Umbilical cord (tissue), 2 donors: ENCODE results near the gene VTN. TPM values are rescaled to one million over a fixed set of nuclear protein-coding genes. Genes with fewer than 3 reads are reported as not detected.
A peak's percentile ranks its signal among the peaks of the same experiment; 100 is the strongest.

Source experiments
- DNase-seq: peaks from one replicate; pipeline ENCODE4 v3.0.0-alpha.2; 2015; ENCODE audit warnings: low spot score
- total RNA-seq: library from RNA; depleted of rRNA; stranded (reverse); fragments of >200 nt; gene quantifications from one replicate; pipeline ENCODE4 v1.2.3, GENCODE V29; 2014; ENCODE audit warnings: low replicate concordance; ENCODE audit not compliant: insufficient read depth

The VTN gene
- total RNA-seq, 1 donor from 2014 or later: 8.7 TPM

- no peak for DNase-seq
Observed at GRCh38 chr17:28395968-28396367, 25.9 kb upstream of the VTN start.

- no peak for DNase-seq
Observed at GRCh38 chr17:28395426-28395825, 25.3 kb upstream of the VTN start.

GRCh38 chr17:28394337-28395116 lies 24.4 kb upstream of the VTN start:
- no peak for DNase-seq

DNA sequence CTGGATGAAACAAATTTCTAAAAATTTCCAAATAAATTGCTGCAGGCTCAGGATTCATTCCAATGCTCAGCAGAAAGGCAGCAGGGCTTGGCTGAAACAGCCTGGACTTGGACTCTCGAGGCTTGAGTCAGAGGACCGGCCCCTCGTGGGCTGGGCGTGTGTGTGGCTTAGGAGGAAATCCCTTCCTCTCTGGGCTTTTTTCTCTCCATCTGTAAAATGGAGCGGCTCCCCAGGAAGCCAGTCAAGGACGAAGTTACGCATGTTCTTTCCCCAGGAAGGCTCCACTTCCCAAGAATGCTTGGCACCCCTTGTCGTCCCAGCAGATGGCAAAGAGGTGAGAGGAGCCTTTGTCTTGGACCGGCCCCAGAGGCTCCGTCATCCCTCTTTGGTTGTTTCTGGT lies 22.4 kb upstream of the VTN start:
- DNase-seq: no peak

- no peak for DNase-seq
Observed at GRCh38 chr17:28391401-28391800, 21.3 kb upstream of the VTN start.

- DNase-seq: no peak
Observed at GRCh38 chr17:28390984-28391383, 20.9 kb upstream of the VTN start.

- no peak for DNase-seq
Observed at GRCh38 chr17:28390563-28390962, 20.5 kb upstream of the VTN start.

DNA sequence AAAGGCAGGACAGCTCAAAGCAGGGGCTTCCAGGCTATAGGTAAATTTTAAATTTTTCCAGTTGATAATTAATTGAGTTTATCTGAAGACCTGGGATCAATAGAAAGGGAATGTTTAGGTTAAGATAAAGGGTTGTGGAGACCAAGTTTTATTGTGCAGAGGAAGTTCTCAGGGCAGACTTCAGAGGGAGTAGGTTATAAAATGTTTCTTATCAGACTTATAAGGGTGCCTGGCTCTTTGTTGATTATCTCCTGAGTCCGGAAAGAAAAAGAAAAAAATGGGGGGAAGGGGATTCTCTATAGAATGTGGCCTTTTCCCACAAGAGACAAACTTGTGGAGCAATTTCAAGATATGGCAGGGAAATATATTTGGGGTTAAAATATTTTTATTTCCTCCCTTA lies 20.0 kb upstream of the VTN start:
- DNase-seq: no peak

DNA sequence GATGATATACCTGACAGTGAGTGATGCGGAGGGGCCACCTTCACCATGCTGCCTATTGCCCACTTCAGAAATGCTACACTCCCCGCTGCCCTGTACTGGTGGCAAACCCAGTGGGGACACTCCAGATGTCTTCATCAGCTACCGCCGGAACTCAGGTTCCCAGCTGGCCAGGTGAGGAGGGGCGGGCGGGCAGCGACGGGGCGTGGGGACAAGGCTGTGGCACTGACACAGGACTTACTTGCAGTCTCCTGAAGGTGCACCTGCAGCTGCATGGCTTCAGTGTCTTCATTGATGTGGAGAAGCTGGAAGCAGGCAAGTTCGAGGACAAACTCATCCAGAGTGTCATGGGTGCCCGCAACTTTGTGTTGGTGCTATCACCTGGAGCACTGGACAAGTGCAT lies 18.0 kb upstream of the VTN start:
- DNase-seq: no peak

GRCh38 chr17:28386391-28386790 lies 16.3 kb upstream of the VTN start:
- no peak for DNase-seq

DNA sequence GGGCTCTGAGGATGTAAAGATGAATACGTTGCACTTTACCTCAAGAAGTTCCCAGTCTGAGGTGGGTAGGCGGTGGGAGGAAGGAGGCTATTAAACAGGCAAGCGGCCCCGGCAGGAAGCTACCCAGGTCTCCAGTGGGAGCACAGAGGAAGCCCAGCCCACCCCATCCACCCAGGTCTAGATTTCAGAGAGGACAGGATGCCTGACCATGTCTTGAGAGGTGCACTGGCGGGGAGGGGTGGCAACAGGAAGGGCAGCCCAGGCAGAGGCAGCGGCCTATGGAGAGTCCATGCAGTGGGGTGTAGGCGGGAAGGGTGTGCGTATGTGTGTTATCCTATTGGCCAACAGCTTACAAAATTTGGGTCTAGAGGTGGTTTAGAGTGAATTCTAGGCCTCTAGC lies 15.3 kb upstream of the VTN start:
- no peak for DNase-seq

DNA sequence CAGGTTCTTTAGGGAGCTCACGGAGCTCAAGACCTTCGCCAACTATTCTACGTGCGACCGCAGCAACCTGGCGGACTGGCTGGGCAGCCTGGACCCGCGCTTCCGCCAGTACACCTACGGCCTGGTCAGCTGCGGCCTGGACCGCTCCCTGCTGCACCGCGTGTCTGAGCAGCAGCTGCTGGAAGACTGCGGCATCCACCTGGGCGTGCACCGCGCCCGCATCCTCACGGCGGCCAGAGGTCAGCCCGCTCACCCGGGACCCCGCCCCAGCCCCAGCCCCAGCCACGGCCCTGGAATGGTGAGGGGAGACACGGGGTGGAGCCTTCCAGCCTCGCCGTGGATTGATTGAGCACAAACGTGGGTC lies 14.9 kb upstream of the VTN start:
- DNase-seq: no peak

DNA sequence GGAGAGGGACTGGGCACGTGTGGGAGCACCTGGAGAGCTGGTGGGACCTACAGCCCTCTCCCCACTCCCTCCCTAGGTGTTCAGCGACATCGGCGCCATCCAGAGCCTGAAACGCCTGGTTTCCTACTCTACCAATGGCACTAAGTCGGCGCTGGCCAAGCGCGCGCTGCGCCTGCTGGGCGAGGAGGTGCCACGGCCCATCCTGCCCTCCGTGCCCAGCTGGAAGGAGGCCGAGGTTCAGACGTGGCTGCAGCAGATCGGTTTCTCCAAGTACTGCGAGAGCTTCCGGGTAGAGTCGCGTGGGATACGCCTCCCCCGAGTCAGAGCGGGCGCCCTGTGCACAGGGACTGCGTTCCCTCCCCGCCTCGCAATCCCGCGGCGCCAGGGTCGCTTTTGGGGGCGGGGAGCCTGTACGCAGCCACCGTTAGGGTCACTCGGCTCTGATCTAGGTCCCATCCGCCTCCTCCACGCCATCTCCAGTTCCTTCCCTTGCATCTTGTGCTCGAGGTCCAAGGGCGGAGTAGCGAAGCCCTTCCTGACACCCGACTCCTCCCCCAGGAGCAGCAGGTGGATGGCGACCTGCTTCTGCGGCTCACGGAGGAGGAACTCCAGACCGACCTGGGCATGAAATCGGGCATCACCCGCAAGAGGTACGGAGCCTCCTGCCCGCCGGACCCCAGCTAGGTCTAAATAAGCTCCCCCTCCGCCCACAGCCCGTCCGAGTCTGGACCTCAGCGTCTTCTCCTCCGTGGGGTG lies 14.4 kb upstream of the VTN start:
- no peak for DNase-seq

- DNase-seq: no peak
Observed at GRCh38 chr17:28381141-28381825, 11.2 kb upstream of the VTN start.

DNA sequence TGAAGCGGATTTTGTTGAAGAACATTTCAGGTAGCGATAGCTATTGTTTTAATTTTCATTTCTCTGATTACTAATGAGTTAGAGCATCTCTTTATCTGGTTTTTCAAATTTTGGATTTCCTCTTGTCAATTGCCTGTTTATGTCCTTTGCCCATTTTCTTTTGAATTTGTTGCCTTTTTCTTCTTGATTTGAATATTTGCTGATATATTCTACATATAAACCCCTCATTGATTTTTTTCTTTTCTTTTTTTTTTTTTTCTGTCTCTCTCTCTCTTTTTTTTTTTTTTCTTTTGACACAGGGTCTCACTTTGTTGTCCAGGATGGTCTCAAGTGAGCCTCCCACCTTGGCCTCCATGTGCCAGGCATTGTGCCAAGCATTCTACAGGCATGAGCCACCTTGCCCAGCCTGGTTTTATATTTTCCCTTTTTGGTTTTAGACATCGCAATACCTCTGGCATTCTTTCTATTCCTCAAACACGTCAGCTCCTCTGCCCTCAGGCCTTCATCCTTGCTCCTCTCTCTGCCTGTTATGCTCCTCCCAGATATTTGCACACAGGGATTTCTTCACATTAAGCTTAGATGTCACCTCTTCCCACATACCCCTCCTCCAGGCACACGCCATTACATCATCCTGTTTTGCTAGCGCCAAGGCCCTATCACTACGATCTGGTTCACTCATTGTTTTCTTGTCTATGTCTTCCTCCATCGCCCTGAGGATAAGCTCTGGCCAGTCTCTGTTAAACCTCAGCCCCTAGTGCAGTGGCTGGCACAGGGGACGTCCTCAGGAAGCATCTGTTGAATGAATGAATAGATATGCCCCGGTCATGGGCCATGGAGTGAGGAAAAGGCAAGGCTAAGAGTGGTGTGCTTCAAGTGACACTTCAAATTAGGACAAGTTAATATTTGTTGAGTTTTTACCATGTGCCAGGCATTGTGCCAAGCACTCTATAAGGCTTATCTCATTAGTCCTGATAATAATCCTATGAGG lies 10.0 kb upstream of the VTN start:
- DNase-seq: no peak

DNA sequence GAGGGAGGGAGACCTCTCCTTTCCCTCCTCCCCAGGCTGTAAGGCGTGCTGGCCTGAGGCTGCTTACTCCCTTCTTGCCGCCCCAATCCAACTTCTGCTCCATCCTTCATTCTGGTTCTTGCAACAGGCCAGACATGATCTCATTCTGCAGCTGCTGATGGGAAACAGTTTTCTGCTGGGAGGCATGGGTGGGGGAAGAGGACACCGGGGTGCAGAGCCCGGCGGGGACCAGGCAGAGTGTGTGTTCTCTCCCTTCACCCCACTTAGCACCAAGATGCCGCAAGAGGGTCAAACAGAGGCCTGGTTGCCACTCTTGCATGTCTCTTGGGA lies 2.8 kb upstream of the VTN start:
- no peak for DNase-seq

DNA sequence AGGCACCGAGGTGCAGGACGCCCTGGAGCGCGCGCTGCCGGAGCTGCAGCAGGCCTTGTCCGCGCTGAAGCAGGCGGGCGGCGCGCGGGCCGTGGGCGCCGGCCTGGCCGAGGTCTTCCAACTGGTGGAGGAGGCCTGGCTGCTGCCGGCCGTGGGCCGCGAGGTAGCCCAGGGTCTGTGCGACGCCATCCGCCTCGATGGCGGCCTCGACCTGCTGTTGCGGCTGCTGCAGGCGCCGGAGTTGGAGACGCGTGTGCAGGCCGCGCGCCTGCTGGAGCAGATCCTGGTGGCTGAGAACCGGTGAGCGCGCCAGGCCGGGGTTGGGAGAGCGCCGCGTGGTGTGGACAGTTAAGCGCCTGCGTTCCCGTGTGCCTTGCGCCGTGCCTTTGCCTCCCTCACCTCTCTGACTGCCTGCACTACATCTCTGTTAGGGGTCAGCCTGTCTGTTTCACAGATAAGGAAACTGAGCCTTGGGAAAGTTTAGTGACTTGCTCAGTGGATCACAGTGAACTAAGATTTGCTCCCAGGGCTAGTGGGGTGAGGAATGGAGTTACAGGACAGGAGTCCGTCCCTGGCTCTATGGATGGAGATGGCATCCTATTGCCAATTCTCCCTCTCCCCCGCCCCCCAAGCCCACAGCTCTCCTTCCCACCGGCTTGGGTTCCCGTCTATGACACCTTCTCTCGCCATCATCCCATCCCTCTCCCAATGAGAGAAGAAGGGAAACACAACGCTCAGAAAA lies 2.3 kb upstream of the VTN start:
- peak; percentile 32 for DNase-seq

GRCh38 chr17:28371245-28372202 lies 1.4 kb upstream of the VTN start, which contains the start of gene SARM1:
Gene SARM1 (plus strand): TSS chr17:28371694. CDS start chr17:28372033, 339 bp downstream.
- DNase-seq: peak; percentile 97

GRCh38 chr17:28370744-28371103 lies 617 bp upstream of the VTN start:
- DNase-seq: no peak

- DNase-seq: no peak
Observed at GRCh38 chr17:28369684-28370034, 448 bp downstream of the VTN start.
